ENCODE results near the gene SDHB.

GRCh38 chr1:16972189-16972895 is 81.5 kb downstream of the SDHB start:
- TF ChIP-seq YY1 (IDR thresholded peaks at IDR 0.05; ENCODE audit: insufficient read depth, insufficient read length) (no peak), SUZ12 (IDR thresholded peaks at IDR 0.05; ENCODE audit: extremely low read depth, insufficient read depth, insufficient read length) (no peak), ZNF274 (IDR thresholded peaks at IDR 0.05; ENCODE audit: low read depth, low read length) (no peak)
